GDM1 (cell line): ENCODE measurements around the gene UROD.

Experiments
- DNase-seq: peaks from one replicate; lab custom pipeline; 2025; lab: John Stamatoyannopoulos, UW

The UROD gene

GRCh38 chr1:45008516-45008915, 3.5 kb upstream of the UROD start:
- no peak for DNase-seq

- no peak for DNase-seq
These were observed 2.7 kb upstream of the UROD start for GRCh38 chr1:45009296-45009865.

- DNase-seq = no peak
These were observed 1.8 kb upstream of the UROD start for GRCh38 chr1:45009956-45010854.

GRCh38 chr1:45010855-45011811, 921 bp upstream of the UROD start, which contains the start of gene HECTD3:
TSS of gene HECTD3 (minus strand) at chr1:45011324. CDS start at chr1:45011257, 67 bp downstream.
- DNase-seq = peak; percentile 67

GRCh38 chr1:45012639-45013278, 705 bp downstream of the UROD start:
- DNase-seq = peak; percentile 72

GRCh38 chr1:45013551-45014209, 1.6 kb downstream of the UROD start:
- DNase-seq = no peak

- peak; percentile 68 for DNase-seq
These were observed 2.4 kb downstream of the UROD start for GRCh38 chr1:45014321-45015028.

GRCh38 chr1:45015683-45016082, 3.6 kb downstream of the UROD start:
- DNase-seq = no peak

- no peak for DNase-seq
These were observed 4.1 kb downstream of the UROD start for GRCh38 chr1:45016090-45016697.

GRCh38 chr1:45016767-45017166, 4.7 kb downstream of the UROD start:
- no peak for DNase-seq

GRCh38 chr1:45018599-45019230, 6.7 kb downstream of the UROD start:
- DNase-seq = peak; percentile 34

GRCh38 chr1:45023663-45024062, 11.6 kb downstream of the UROD start:
- DNase-seq = no peak

- DNase-seq = no peak
These were observed 14.4 kb downstream of the UROD start for GRCh38 chr1:45026446-45026845.

- DNase-seq = no peak
These were observed 20.8 kb downstream of the UROD start for GRCh38 chr1:45032837-45033236.

GRCh38 chr1:45033356-45033755, 21.3 kb downstream of the UROD start:
- DNase-seq = no peak

GRCh38 chr1:45035631-45036301, 23.7 kb downstream of the UROD start:
- no peak for DNase-seq

- DNase-seq = no peak
These were observed 25.4 kb downstream of the UROD start for GRCh38 chr1:45037456-45037855.

GRCh38 chr1:45038240-45038639, 26.2 kb downstream of the UROD start:
- DNase-seq = no peak
